GM23338 (cell line): Measurements from ENCODE around the gene IL16.

ENCODE experiments used
- CREB1 ChIP-seq: fragments of 250-450 bp; sonication (Bioruptor Pico); IDR thresholded peaks from 2 replicates; pipeline ENCODE4 v1.5.0; 2020; ENCODE audit warnings: low read depth, mild to moderate bottlenecking, moderate library complexity
- EZH2 ChIP-seq: fragments of 200-600 bp; sonication (generic); IDR thresholded peaks from one replicate; pipeline ENCODE4 v1.8.0; 2017; ENCODE audit warnings: antibody characterized with exemption, mild to moderate bottlenecking, low read depth; ENCODE audit not compliant: unreplicated experiment
- EZH2phosphoT487 ChIP-seq: fragments of 200-600 bp; sonication (generic); IDR thresholded peaks from one replicate; pipeline ENCODE4 v1.8.1; 2018; ENCODE audit warnings: antibody characterized with exemption; ENCODE audit not compliant: unreplicated experiment
- JUNB ChIP-seq: IDR thresholded peaks from one replicate; pipeline ENCODE4 v1.6.1; 2016; ENCODE audit warnings: antibody characterized with exemption; ENCODE audit not compliant: unreplicated experiment
- POLR2AphosphoS5 ChIP-seq: IDR thresholded peaks from 2 replicates; pipeline ENCODE4 v1.6.1; 2016; ENCODE audit warnings: antibody characterized with exemption, low read depth
- TF ChIP-seq, protein P1 (sequence below): IDR thresholded peaks from 2 replicates; pipeline ENCODE4 v1.6.1; 2016; ENCODE audit warnings: antibody characterized with exemption
- TF ChIP-seq, protein P2 (sequence below), 2 experiments: fragments of 200-600 bp in 1 of 2; sonication (generic) in 1 of 2; conservative IDR thresholded peaks; 2 replicates each; pipeline versions ENCODE4 v1.5.1 to v1.6.1; 2016 to 2017; ENCODE audit warnings: antibody characterized with exemption in 2 of 2, low read depth in 2 of 2, mild to moderate bottlenecking in 2 of 2, moderate library complexity in 1 of 2
- TF ChIP-seq, protein P3 (sequence below): IDR thresholded peaks from one replicate; pipeline ENCODE4 v1.6.1; 2018; ENCODE audit warnings: antibody characterized with exemption; ENCODE audit not compliant: unreplicated experiment
- TF ChIP-seq, protein P4 (sequence below): fragments of 250-450 bp; sonication (Bioruptor Pico); IDR thresholded peaks from 2 replicates; pipeline ENCODE4 v1.5.0; 2020; ENCODE audit warnings: mild to moderate bottlenecking, moderate library complexity

DNA sequence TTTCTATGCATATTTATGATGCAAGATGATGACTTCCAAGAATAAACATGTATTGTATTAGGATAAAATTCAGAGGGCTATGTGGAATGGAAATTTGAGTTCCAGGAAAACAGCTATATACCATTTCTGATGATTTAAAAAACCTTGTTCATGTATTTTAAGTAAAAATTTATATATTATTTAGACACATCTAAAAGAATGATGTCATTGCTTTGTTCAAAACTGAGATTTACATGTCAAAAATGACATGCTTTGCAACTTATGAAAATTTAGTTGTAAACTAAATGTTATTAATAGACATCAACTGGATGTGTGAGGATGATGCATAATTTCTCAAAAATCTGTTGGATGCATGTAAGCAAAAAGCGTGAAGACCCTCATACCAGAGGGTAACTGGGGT is 125.0 kb downstream of the IL16 start:
- TF ChIP-seq, protein P1, sequence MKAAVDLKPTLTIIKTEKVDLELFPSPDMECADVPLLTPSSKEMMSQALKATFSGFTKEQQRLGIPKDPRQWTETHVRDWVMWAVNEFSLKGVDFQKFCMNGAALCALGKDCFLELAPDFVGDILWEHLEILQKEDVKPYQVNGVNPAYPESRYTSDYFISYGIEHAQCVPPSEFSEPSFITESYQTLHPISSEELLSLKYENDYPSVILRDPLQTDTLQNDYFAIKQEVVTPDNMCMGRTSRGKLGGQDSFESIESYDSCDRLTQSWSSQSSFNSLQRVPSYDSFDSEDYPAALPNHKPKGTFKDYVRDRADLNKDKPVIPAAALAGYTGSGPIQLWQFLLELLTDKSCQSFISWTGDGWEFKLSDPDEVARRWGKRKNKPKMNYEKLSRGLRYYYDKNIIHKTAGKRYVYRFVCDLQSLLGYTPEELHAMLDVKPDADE, result no peak
- TF ChIP-seq, protein P2, sequence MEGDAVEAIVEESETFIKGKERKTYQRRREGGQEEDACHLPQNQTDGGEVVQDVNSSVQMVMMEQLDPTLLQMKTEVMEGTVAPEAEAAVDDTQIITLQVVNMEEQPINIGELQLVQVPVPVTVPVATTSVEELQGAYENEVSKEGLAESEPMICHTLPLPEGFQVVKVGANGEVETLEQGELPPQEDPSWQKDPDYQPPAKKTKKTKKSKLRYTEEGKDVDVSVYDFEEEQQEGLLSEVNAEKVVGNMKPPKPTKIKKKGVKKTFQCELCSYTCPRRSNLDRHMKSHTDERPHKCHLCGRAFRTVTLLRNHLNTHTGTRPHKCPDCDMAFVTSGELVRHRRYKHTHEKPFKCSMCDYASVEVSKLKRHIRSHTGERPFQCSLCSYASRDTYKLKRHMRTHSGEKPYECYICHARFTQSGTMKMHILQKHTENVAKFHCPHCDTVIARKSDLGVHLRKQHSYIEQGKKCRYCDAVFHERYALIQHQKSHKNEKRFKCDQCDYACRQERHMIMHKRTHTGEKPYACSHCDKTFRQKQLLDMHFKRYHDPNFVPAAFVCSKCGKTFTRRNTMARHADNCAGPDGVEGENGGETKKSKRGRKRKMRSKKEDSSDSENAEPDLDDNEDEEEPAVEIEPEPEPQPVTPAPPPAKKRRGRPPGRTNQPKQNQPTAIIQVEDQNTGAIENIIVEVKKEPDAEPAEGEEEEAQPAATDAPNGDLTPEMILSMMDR (conservative IDR thresholded peaks at IDR 0.05; ENCODE audit: low read depth in 2 of 2), result no peak
- TF ChIP-seq EZH2, result no peak
- TF ChIP-seq POLR2AphosphoS5, result no peak
- TF ChIP-seq, protein P3, sequence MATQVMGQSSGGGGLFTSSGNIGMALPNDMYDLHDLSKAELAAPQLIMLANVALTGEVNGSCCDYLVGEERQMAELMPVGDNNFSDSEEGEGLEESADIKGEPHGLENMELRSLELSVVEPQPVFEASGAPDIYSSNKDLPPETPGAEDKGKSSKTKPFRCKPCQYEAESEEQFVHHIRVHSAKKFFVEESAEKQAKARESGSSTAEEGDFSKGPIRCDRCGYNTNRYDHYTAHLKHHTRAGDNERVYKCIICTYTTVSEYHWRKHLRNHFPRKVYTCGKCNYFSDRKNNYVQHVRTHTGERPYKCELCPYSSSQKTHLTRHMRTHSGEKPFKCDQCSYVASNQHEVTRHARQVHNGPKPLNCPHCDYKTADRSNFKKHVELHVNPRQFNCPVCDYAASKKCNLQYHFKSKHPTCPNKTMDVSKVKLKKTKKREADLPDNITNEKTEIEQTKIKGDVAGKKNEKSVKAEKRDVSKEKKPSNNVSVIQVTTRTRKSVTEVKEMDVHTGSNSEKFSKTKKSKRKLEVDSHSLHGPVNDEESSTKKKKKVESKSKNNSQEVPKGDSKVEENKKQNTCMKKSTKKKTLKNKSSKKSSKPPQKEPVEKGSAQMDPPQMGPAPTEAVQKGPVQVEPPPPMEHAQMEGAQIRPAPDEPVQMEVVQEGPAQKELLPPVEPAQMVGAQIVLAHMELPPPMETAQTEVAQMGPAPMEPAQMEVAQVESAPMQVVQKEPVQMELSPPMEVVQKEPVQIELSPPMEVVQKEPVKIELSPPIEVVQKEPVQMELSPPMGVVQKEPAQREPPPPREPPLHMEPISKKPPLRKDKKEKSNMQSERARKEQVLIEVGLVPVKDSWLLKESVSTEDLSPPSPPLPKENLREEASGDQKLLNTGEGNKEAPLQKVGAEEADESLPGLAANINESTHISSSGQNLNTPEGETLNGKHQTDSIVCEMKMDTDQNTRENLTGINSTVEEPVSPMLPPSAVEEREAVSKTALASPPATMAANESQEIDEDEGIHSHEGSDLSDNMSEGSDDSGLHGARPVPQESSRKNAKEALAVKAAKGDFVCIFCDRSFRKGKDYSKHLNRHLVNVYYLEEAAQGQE, result no peak
- TF ChIP-seq EZH2phosphoT487, result no peak
- TF ChIP-seq, protein P4, sequence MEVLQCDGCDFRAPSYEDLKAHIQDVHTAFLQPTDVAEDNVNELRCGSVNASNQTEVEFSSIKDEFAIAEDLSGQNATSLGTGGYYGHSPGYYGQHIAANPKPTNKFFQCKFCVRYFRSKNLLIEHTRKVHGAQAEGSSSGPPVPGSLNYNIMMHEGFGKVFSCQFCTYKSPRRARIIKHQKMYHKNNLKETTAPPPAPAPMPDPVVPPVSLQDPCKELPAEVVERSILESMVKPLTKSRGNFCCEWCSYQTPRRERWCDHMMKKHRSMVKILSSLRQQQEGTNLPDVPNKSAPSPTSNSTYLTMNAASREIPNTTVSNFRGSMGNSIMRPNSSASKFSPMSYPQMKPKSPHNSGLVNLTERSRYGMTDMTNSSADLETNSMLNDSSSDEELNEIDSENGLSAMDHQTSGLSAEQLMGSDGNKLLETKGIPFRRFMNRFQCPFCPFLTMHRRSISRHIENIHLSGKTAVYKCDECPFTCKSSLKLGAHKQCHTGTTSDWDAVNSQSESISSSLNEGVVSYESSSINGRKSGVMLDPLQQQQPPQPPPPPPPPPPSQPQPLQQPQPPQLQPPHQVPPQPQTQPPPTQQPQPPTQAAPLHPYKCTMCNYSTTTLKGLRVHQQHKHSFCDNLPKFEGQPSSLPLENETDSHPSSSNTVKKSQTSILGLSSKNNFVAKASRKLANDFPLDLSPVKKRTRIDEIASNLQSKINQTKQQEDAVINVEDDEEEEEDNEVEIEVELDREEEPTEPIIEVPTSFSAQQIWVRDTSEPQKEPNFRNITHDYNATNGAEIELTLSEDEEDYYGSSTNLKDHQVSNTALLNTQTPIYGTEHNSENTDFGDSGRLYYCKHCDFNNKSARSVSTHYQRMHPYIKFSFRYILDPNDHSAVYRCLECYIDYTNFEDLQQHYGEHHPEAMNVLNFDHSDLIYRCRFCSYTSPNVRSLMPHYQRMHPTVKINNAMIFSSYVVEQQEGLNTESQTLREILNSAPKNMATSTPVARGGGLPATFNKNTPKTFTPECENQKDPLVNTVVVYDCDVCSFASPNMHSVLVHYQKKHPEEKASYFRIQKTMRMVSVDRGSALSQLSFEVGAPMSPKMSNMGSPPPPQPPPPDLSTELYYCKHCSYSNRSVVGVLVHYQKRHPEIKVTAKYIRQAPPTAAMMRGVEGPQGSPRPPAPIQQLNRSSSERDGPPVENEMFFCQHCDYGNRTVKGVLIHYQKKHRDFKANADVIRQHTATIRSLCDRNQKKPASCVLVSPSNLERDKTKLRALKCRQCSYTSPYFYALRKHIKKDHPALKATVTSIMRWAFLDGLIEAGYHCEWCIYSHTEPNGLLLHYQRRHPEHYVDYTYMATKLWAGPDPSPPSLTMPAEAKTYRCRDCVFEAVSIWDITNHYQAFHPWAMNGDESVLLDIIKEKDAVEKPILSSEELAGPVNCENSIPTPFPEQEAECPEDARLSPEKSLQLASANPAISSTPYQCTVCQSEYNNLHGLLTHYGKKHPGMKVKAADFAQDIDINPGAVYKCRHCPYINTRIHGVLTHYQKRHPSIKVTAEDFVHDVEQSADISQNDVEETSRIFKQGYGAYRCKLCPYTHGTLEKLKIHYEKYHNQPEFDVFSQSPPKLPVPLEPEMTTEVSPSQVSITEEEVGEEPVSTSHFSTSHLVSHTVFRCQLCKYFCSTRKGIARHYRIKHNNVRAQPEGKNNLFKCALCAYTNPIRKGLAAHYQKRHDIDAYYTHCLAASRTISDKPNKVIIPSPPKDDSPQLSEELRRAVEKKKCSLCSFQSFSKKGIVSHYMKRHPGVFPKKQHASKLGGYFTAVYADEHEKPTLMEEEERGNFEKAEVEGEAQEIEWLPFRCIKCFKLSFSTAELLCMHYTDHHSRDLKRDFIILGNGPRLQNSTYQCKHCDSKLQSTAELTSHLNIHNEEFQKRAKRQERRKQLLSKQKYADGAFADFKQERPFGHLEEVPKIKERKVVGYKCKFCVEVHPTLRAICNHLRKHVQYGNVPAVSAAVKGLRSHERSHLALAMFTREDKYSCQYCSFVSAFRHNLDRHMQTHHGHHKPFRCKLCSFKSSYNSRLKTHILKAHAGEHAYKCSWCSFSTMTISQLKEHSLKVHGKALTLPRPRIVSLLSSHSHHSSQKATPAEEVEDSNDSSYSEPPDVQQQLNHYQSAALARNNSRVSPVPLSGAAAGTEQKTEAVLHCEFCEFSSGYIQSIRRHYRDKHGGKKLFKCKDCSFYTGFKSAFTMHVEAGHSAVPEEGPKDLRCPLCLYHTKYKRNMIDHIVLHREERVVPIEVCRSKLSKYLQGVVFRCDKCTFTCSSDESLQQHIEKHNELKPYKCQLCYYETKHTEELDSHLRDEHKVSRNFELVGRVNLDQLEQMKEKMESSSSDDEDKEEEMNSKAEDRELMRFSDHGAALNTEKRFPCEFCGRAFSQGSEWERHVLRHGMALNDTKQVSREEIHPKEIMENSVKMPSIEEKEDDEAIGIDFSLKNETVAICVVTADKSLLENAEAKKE (CRISPR knock-in tag), result no peak
- no peak for TF ChIP-seq JUNB
- TF ChIP-seq CREB1, result no peak
